Mesodermal cell (in vitro differentiated cells): ENCODE data around the gene GCNT1.
"Not testable (repeated sequence)": the region's sequence is repeated elsewhere in the genome, so short reads cannot be mapped to it uniquely, and the experiment has no call there.

Experiments
- H3K27ac ChIP-seq: 2 replicates; pipeline ENCODE4 v1.7.0; 2013; ENCODE audit warnings: mild to moderate bottlenecking, low read depth, low read length, moderate library complexity; ENCODE audit not compliant: severe bottlenecking
- H3K36me3 ChIP-seq: 2 replicates; pipeline ENCODE4 v1.7.1; 2013; ENCODE audit warnings: mild to moderate bottlenecking, low read length, moderate library complexity; ENCODE audit not compliant: control insufficient read depth, insufficient read depth
- H3K4me1 ChIP-seq: one replicate; pipeline ENCODE4 v1.7.1; 2013; ENCODE audit warnings: mild to moderate bottlenecking, low read length; ENCODE audit not compliant: insufficient read depth, control insufficient read depth, poor library complexity, severe bottlenecking
- H3K4me3 ChIP-seq: 2 replicates; pipeline ENCODE4 v1.7.0; 2013; ENCODE audit warnings: low read length, control low read depth, mild to moderate bottlenecking; ENCODE audit not compliant: insufficient read depth, poor library complexity, severe bottlenecking; ENCODE audit errors: extremely low read depth
- H3K9me3 ChIP-seq: 2 replicates; pipeline ENCODE4 v1.7.1; 2013; ENCODE audit warnings: mild to moderate bottlenecking, low read length, moderate library complexity; ENCODE audit not compliant: control insufficient read depth
- WGBS, 2 experiments: methylation state at CpG; one replicate each; pipeline ENCODE4 v1.1.5; 2013; ENCODE audit warnings: missing lambda C conversion rate in 2 of 2; ENCODE audit not compliant: insufficient coverage in 2 of 2; 5-methylcytosine and 5-hydroxymethylcytosine counted together

The GCNT1 gene

DNA sequence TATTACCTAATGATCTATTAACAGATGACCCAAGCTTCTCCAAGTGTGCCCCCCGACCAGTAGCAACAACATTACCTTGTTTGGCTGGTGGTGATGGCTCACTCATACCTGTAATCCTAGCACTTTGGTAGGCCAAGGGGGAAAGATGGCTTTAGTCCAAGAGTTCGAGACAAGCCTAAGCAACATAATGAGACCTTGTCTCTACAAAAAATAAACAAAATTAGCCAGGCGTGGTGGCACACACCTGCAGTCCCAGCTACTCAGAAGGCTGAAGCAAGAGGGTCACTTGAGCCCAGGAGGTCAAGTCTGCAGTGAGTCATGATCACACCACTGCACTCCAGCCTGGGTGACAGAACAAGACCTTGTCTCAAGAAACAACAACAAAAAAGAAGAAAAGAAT is 62.9 kb downstream of the GCNT1 start:
- Histone ChIP-seq H3K36me3 (no peaks in the 10 kb centered on the region), H3K27ac (no peak overlapping the region)
- 95 to 96% methylated on average over 2 of the region's 3 CpGs for WGBS, 2 experiments

GRCh38 chr9:76523617-76524200 is 64.7 kb downstream of the GCNT1 start:
- not testable (repeated sequence) for H3K9me3 ChIP-seq, H3K4me3 ChIP-seq, H3K4me1 ChIP-seq, H3K36me3 ChIP-seq, H3K27ac ChIP-seq
- 96 to 97% methylated on average over 18 to 34 of the region's 36 CpGs for WGBS, 2 experiments

More for the DNA sequence above, 62.9 kb downstream of the GCNT1 start:
- H3K9me3 ChIP-seq: no peaks in the 10 kb centered on the region
- no peak overlapping the region for H3K4me3 ChIP-seq
- H3K4me1 ChIP-seq: no peaks in the 10 kb centered on the region

GRCh38 chr9:76525196-76525595 is 66.2 kb downstream of the GCNT1 start:
- 85 to 100% methylated on average over 1 to 2 of the region's 3 CpGs for WGBS, 2 experiments
- Histone ChIP-seq H3K4me3 (no peak overlapping the region), H3K4me1 (no peaks in the 10 kb centered on the region), H3K27ac (no peak overlapping the region), H3K36me3 (no peaks in the 10 kb centered on the region), H3K9me3 (peaks cover 3% of the 10 kb centered on the region)

GRCh38 chr9:76526026-76526425 is 67.0 kb downstream of the GCNT1 start:
- WGBS, 2 experiments: 78 to 82% methylated on average over 1 of the region's 1 CpG

DNA sequence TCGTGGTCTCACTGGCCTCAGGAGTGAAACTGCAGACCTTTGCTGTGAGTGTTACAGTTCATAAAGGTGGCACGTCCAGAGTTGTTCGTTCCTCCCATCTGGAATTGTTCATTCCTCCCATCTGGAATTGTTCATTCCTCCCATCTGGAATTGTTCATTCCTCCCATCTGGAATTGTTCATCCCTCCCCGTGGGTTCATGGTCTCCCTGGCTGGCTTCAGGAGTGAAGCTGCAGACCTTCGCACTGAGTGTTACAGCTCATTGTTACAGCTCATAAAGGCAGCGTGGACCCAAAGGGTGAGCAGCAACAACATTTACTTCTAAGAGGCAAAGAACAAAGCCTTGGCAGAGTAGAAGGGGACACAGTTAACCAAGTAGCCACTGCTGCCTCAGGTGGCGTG is 69.1 kb downstream of the GCNT1 start:
- no peak overlapping the region for H3K4me3 ChIP-seq
- no peaks in the 10 kb centered on the region for H3K4me1 ChIP-seq
- no peak overlapping the region for H3K27ac ChIP-seq
- H3K36me3 ChIP-seq: no peaks in the 10 kb centered on the region
- H3K9me3 ChIP-seq: peaks cover 3% of the 10 kb centered on the region
- whole genome bisulfite sequencing, 2 experiments: 90 to 93% methylated on average over 6 to 7 of the region's 7 CpGs

More at GRCh38 chr9:76526026-76526425, 67.0 kb downstream of the GCNT1 start:
- Histone ChIP-seq H3K36me3 (no peaks in the 10 kb centered on the region), H3K27ac (no peak overlapping the region), H3K4me3 (no peak overlapping the region), H3K9me3 (peaks cover 3% of the 10 kb centered on the region), H3K4me1 (no peaks in the 10 kb centered on the region)

DNA sequence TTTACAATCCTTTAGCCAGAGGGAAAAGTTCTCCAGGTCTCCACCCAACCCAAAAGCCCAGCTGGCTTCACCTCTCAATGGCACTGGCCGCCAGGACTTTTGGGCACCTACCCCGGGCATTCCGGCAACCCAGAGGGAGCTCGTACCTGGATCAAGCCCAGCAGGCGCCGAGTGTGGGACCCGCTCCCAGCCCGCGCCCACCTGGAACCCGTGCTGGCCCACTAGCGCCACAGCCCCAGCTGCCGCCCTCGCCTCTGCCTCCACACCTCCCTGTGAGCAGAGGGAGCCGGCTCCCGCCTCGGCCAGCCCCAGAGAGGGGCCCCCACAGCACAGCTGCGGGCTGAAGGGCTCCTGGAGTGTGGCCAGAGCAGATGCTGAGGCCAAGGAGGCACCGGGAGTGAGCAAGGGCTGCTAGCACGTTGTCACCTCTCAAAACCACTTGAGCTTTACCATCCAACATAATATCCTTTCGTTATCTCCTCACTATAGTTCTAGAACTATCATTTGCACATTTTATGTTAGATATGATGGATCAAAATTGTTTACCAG is 69.7 kb downstream of the GCNT1 start:
- peaks cover 3% of the 10 kb centered on the region for H3K9me3 ChIP-seq
- 97 to 98% methylated on average over 16 to 17 of the region's 20 CpGs for WGBS, 2 experiments
- H3K4me3 ChIP-seq: no peak overlapping the region
- H3K27ac ChIP-seq: no peak overlapping the region
- no peaks in the 10 kb centered on the region for H3K4me1 ChIP-seq
- H3K36me3 ChIP-seq: no peaks in the 10 kb centered on the region

DNA sequence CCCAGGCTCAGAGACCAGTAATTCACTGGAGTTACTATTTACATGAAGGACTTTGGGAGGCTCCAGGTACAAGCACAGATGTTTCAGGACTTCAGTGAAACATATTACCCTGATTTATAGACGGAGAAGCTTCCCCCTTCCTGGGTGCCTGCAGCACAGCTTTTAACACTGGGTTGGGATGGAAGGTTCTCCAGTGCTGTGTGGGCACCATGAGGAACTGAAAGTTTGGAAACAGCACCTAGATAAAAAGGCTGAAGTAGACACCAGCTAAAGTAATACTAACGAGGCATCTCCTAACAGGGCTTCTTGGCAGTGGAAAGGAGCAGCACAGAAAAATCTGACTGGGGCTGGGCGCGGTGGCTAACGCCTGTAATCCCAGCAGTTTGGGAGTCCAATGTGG is 70.7 kb downstream of the GCNT1 start:
- H3K4me3 ChIP-seq: no peak overlapping the region
- H3K36me3 ChIP-seq: no peaks in the 10 kb centered on the region
- H3K9me3 ChIP-seq: peaks cover 3% of the 10 kb centered on the region
- no peaks in the 10 kb centered on the region for H3K4me1 ChIP-seq
- no peak overlapping the region for H3K27ac ChIP-seq
- WGBS, 2 experiments: 91 to 92% methylated on average over 4 to 5 of the region's 5 CpGs

DNA sequence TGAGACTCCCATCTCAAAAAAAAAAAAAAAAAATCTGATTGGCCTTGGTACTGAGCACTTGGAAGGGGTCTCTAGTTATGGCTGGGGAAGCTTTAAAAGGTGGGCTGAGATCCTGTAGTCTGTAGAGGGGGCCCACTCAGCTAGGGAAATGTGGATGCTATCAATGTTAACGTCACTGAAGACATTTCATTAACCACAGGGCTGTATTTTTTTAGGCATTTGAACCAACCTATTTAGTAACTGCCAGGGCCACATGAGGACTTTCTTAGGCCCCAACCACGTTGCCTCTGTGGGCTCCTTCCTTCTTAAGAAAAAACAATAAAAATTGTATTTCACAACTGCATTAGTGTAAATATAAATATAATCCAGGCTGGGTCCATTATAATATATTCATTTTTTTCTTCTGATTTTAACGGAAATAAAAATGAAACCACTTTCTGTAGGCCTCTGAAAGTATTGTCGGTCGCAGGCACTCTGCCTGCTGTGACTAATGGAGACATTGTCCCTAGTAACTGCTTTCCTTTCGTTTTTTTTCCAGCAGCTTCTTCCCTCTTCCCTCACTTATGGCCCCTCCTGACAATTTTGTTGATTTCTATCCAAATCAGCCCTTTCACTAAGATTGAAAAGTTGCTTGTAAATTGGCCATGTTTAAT is 71.6 kb downstream of the GCNT1 start:
- no peak overlapping the region for H3K27ac ChIP-seq
- 92 to 96% methylated on average over 4 of the region's 6 CpGs for WGBS, 2 experiments
- peaks cover 3% of the 10 kb centered on the region for H3K9me3 ChIP-seq
- no peaks in the 10 kb centered on the region for H3K4me1 ChIP-seq
- no peak overlapping the region for H3K4me3 ChIP-seq
- H3K36me3 ChIP-seq: no peaks in the 10 kb centered on the region

- H3K4me3 ChIP-seq: no peak overlapping the region
- H3K9me3 ChIP-seq: peaks cover 3% of the 10 kb centered on the region
- H3K4me1 ChIP-seq: no peaks in the 10 kb centered on the region
- WGBS, 2 experiments: 100% methylated on average over 1 to 2 of the region's 3 CpGs
- H3K36me3 ChIP-seq: no peaks in the 10 kb centered on the region
- no peak overlapping the region for H3K27ac ChIP-seq
Observed at GRCh38 chr9:76531231-76531780, 72.3 kb downstream of the GCNT1 start.

GRCh38 chr9:76532877-76533276 is 73.9 kb downstream of the GCNT1 start:
- not testable (repeated sequence) for H3K4me1 ChIP-seq, H3K27ac ChIP-seq, H3K36me3 ChIP-seq, H3K4me3 ChIP-seq, H3K9me3 ChIP-seq
- 89 to 94% methylated on average over 3 of the region's 4 CpGs for WGBS, 2 experiments

- Histone ChIP-seq H3K4me1 (peaks cover 9% of the 10 kb centered on the region), H3K4me3 (no peak overlapping the region), H3K27ac (no peak overlapping the region), H3K36me3 (no peaks in the 10 kb centered on the region), H3K9me3 (no peaks in the 10 kb centered on the region)
- WGBS, 2 experiments: 100% methylated on average over 1 of the region's 1 CpG; no CpG with 5 or more reads in 1 of the 2 experiments
Observed at GRCh38 chr9:76534026-76534425, 75.0 kb downstream of the GCNT1 start.
